GM23338 (cell line): ENCODE data around the gene PALLD. TPM values are rescaled to one million over a fixed set of nuclear protein-coding genes. Genes with fewer than 3 reads are reported as not detected.

Source experiments
- ATAC-seq: fragments of 200-7000 bp; cut with Tn5 transposase; 3 replicates; pipeline ENCODE4 v1.9.1; 2020
- DNase-seq: peaks from one replicate; pipeline ENCODE4 v3.0.0-alpha.2; 2015; ENCODE audit warnings: low spot score
- H2AFZ ChIP-seq: fragments of 200-600 bp; sonication (generic); 2 replicates; pipeline ENCODE4 v1.8.0; 2016; ENCODE audit warnings: antibody characterized with exemption, mild to moderate bottlenecking, moderate library complexity
- H3F3A ChIP-seq: fragments of 200-600 bp; sonication (generic); replicated peaks from 2 replicates; pipeline ENCODE4 v1.8.0; 2017; ENCODE audit warnings: antibody characterized with exemption, mixed run types, low read depth
- H3K27ac ChIP-seq: fragments of 200-600 bp; sonication (generic); 2 replicates; pipeline ENCODE4 v1.6.1; 2016; ENCODE audit warnings: low read depth
- H3K27me3 ChIP-seq: fragments of 200-600 bp; sonication (generic); 2 replicates; pipeline ENCODE4 v1.8.0; 2016; ENCODE audit warnings: mild to moderate bottlenecking, mixed run types, moderate library complexity; ENCODE audit not compliant: insufficient read depth
- H3K36me3 ChIP-seq: fragments of 200-600 bp; sonication (generic); 2 replicates; pipeline ENCODE4 v1.8.0; 2016; ENCODE audit warnings: mild to moderate bottlenecking; ENCODE audit not compliant: insufficient read depth
- H3K4me1 ChIP-seq: fragments of 200-600 bp; sonication (generic); 2 replicates; pipeline ENCODE4 v1.8.0; 2016; ENCODE audit warnings: mild to moderate bottlenecking, moderate library complexity; ENCODE audit not compliant: insufficient read depth
- H3K4me2 ChIP-seq: fragments of 200-600 bp; sonication (generic); 2 replicates; pipeline ENCODE4 v1.7.1; 2017; ENCODE audit warnings: mixed run types
- H3K4me3 ChIP-seq: fragments of 200-600 bp; sonication (generic); 2 replicates; pipeline ENCODE4 v1.6.1; 2016; ENCODE audit warnings: mixed run types
- H3K79me2 ChIP-seq: fragments of 200-600 bp; sonication (generic); replicated peaks from 2 replicates; pipeline ENCODE4 v1.8.0; 2017; ENCODE audit warnings: mild to moderate bottlenecking; ENCODE audit not compliant: insufficient read depth
- H3K9me2 ChIP-seq: fragments of 200-600 bp; sonication (generic); 2 replicates; pipeline ENCODE4 v1.8.0; 2017; ENCODE audit not compliant: insufficient read depth
- H4K20me1 ChIP-seq: fragments of 200-600 bp; sonication (generic); replicated peaks from 2 replicates; pipeline ENCODE4 v1.8.0; 2017; ENCODE audit warnings: mild to moderate bottlenecking; ENCODE audit not compliant: insufficient read depth
- H3K27ac Mint-ChIP-seq: 2 replicates; pipeline ENCODE4 v1.8.0; 2020; ENCODE audit warnings: inconsistent platforms, mild to moderate bottlenecking, moderate library complexity, mixed read lengths
- H3K27me3 Mint-ChIP-seq: 3 replicates; pipeline ENCODE4 v1.8.0; 2022; ENCODE audit warnings: low read depth, mild to moderate bottlenecking, moderate library complexity, mixed read lengths, inconsistent platforms; ENCODE audit not compliant: insufficient read depth, poor library complexity
- H3K36me3 Mint-ChIP-seq: 3 replicates; pipeline ENCODE4 v1.8.0; 2021; ENCODE audit warnings: low read depth, mild to moderate bottlenecking, inconsistent platforms, moderate library complexity, mixed read lengths
- H3K4me1 Mint-ChIP-seq: 3 replicates; pipeline ENCODE4 v1.8.0; 2020; ENCODE audit warnings: mild to moderate bottlenecking, inconsistent platforms, mixed read lengths
- H3K4me3 Mint-ChIP-seq: 3 replicates; pipeline ENCODE4 v1.8.0; 2021; ENCODE audit warnings: moderate library complexity, mild to moderate bottlenecking, inconsistent platforms, mixed read lengths
- H3K9me3 Mint-ChIP-seq: 3 replicates; pipeline ENCODE4 v1.8.0; 2020; ENCODE audit warnings: moderate library complexity, mild to moderate bottlenecking, inconsistent platforms, mixed read lengths
- CREB1 ChIP-seq: fragments of 250-450 bp; sonication (Bioruptor Pico); IDR thresholded peaks from 2 replicates; pipeline ENCODE4 v1.5.0; 2020; ENCODE audit warnings: low read depth, mild to moderate bottlenecking, moderate library complexity
- CTCF ChIP-seq, 2 experiments: fragments of 200-600 bp in 1 of 2; sonication (generic) in 1 of 2; conservative IDR thresholded peaks; 2 replicates each; pipeline versions ENCODE4 v1.5.1 to v1.6.1; 2016 to 2017; ENCODE audit warnings: antibody characterized with exemption in 2 of 2, low read depth in 2 of 2, mild to moderate bottlenecking in 2 of 2, moderate library complexity in 1 of 2
- ETS1 ChIP-seq: IDR thresholded peaks from 2 replicates; pipeline ENCODE4 v1.6.1; 2016; ENCODE audit warnings: antibody characterized with exemption
- EZH2 ChIP-seq: fragments of 200-600 bp; sonication (generic); IDR thresholded peaks from one replicate; pipeline ENCODE4 v1.8.0; 2017; ENCODE audit warnings: antibody characterized with exemption, mild to moderate bottlenecking, low read depth; ENCODE audit not compliant: unreplicated experiment
- EZH2phosphoT487 ChIP-seq: fragments of 200-600 bp; sonication (generic); IDR thresholded peaks from one replicate; pipeline ENCODE4 v1.8.1; 2018; ENCODE audit warnings: antibody characterized with exemption; ENCODE audit not compliant: unreplicated experiment
- JUNB ChIP-seq: IDR thresholded peaks from one replicate; pipeline ENCODE4 v1.6.1; 2016; ENCODE audit warnings: antibody characterized with exemption; ENCODE audit not compliant: unreplicated experiment
- NANOG ChIP-seq: IDR thresholded peaks from 2 replicates; pipeline ENCODE4 v1.6.1; 2016; ENCODE audit warnings: antibody characterized with exemption, borderline replicate concordance
- POLR2AphosphoS5 ChIP-seq: IDR thresholded peaks from 2 replicates; pipeline ENCODE4 v1.6.1; 2016; ENCODE audit warnings: antibody characterized with exemption, low read depth
- REST ChIP-seq: IDR thresholded peaks from one replicate; pipeline ENCODE4 v1.6.1; 2018; ENCODE audit warnings: antibody characterized with exemption; ENCODE audit not compliant: unreplicated experiment
- STAT1 ChIP-seq: IDR thresholded peaks from one replicate; pipeline ENCODE4 v1.6.1; 2016; ENCODE audit warnings: antibody characterized with exemption; ENCODE audit not compliant: unreplicated experiment
- ZNF114 ChIP-seq: fragments of 250-450 bp; sonication (Bioruptor Pico); IDR thresholded peaks from 2 replicates; pipeline ENCODE4 v1.5.0; 2020; ENCODE audit warnings: mild to moderate bottlenecking, moderate library complexity
- ZNF331 ChIP-seq: fragments of 250-450 bp; sonication (Bioruptor Pico); IDR thresholded peaks from 2 replicates; pipeline ENCODE4 v1.5.0; 2020; ENCODE audit warnings: low read depth, mild to moderate bottlenecking, moderate library complexity
- ZNF462 ChIP-seq: fragments of 250-450 bp; sonication (Bioruptor Pico); IDR thresholded peaks from 2 replicates; pipeline ENCODE4 v1.5.0; 2020; ENCODE audit warnings: mild to moderate bottlenecking, moderate library complexity
- polyA plus RNA-seq: library from polyadenylated mRNA; unstranded; fragments of >200 nt; fragmentation: Nextera tagmentation; extraction: Ambion mirVana; gene quantifications from 2 replicates; pipeline ENCODE4 v1.2.1, GENCODE V29; 2016
- total RNA-seq: library from RNA; depleted of rRNA; stranded (reverse); fragments of >200 nt; shearing (Covaris generic); gene quantifications from 2 replicates; pipeline ENCODE4 v1.2.3, GENCODE V29; 2014

The PALLD gene
- total and polyA plus RNA-seq, 2 experiments from 2014 or later, result 13.1 to 30.2 TPM

- peak overlapping the region; percentile 61; the same call in 1 of the 2 replicates for H2AFZ ChIP-seq
- no peak overlapping the region for H3K27ac ChIP-seq
- H3K36me3 ChIP-seq, result no peaks in the 10 kb centered on the region
- no peak overlapping the region for H3K4me2 ChIP-seq
- no peaks in the 10 kb centered on the region for H3K9me3 Mint-ChIP-seq
- no peak for DNase-seq
- H3K4me3 Mint-ChIP-seq, result no peak overlapping the region
- H3K27me3 Mint-ChIP-seq, result peaks cover 1% of the 10 kb centered on the region
- H3K4me1 ChIP-seq, result peaks cover 14% of the 10 kb centered on the region
- H3K79me2 ChIP-seq, result no peaks in the 10 kb centered on the region
- H3K27me3 ChIP-seq, result no peaks in the 10 kb centered on the region
- ATAC-seq, result no peak
- no peaks in the 10 kb centered on the region for H3K36me3 Mint-ChIP-seq
- peaks cover 19% of the 10 kb centered on the region for H3K4me1 Mint-ChIP-seq
- no peaks in the 10 kb centered on the region for H4K20me1 ChIP-seq
- no peak for TF ChIP-seq POLR2AphosphoS5
- no peak for TF ChIP-seq STAT1
- no peak for TF ChIP-seq ZNF114 (CRISPR knock-in tag)
- TF ChIP-seq EZH2phosphoT487, result no peak
- no peak for TF ChIP-seq EZH2
- TF ChIP-seq ETS1, result no peak
- no peak for TF ChIP-seq ZNF462
- no peak for TF ChIP-seq REST
- no peak for TF ChIP-seq ZNF331 (CRISPR knock-in tag)
- TF ChIP-seq NANOG, result no peak
- TF ChIP-seq CREB1 (CRISPR knock-in tag), result no peak
- no peak for TF ChIP-seq CTCF (conservative IDR thresholded peaks at IDR 0.05; ENCODE audit: low read depth in 2 of 2)
- TF ChIP-seq JUNB, result no peak
- H3K4me3 ChIP-seq, result no peak overlapping the region
- H3K27ac Mint-ChIP-seq, result no peak overlapping the region
- no peaks in the 10 kb centered on the region for H3F3A ChIP-seq
- 0 out of 2 replicates have a peak, but pooled peaks cover 2% of the 10 kb centered on the region for H3K9me2 ChIP-seq
Measured at GRCh38 chr4:168502861-168503260, 6.0 kb downstream of the PALLD start.
